SIG-M5 treated with dmso at 0.1 percent for 504 hours (cell line): ENCODE data around the gene ABAT.
"Not testable (repeated sequence)": the region's sequence is repeated elsewhere in the genome, so short reads cannot be mapped to it uniquely, and the experiment has no call there.

Experiments used
- DNase-seq: peaks from one replicate; lab custom pipeline; 2025; ENCODE audit not compliant: unreplicated experiment; lab: John Stamatoyannopoulos, UW

ABAT gene

GRCh38 chr16:8774208-8774607 lies 99.8 kb downstream of the ABAT start:
- no peak for DNase-seq

- no peak for DNase-seq
These were observed 100.9 kb downstream of the ABAT start for GRCh38 chr16:8775359-8775758.

- DNase-seq, result peak; percentile 21
These were observed 101.7 kb downstream of the ABAT start for GRCh38 chr16:8776129-8776584.

- no peak for DNase-seq
These were observed 102.8 kb downstream of the ABAT start for GRCh38 chr16:8777217-8777616.

- no peak for DNase-seq
These were observed 107.4 kb downstream of the ABAT start for GRCh38 chr16:8781797-8782196.

- no peak for DNase-seq
These were observed 108.3 kb downstream of the ABAT start for GRCh38 chr16:8782673-8783072.

- no peak for DNase-seq
These were observed 111.0 kb downstream of the ABAT start for GRCh38 chr16:8785408-8785807.

GRCh38 chr16:8786316-8786715 lies 111.9 kb downstream of the ABAT start:
- not testable (repeated sequence) for DNase-seq

- DNase-seq, result no peak
These were observed 114.3 kb downstream of the ABAT start for GRCh38 chr16:8788578-8789172.

GRCh38 chr16:8795091-8795490 lies 120.7 kb downstream of the ABAT start:
- no peak for DNase-seq

GRCh38 chr16:8795818-8796217 lies 121.4 kb downstream of the ABAT start:
- no peak for DNase-seq

GRCh38 chr16:8796469-8797363 lies 122.3 kb downstream of the ABAT start:
- DNase-seq, result no peak

GRCh38 chr16:8797364-8798173 lies 123.2 kb downstream of the ABAT start, which contains the start of the genes PMM2 and TMEM186:
Gene PMM2 (plus strand): TSS chr16:8797839. CDS start chr16:8797883, 44 bp downstream.
Gene TMEM186 (minus strand): TSS chr16:8797639. CDS start chr16:8797614, 25 bp downstream.
- DNase-seq, result peak; percentile 96

- DNase-seq, result no peak
These were observed 123.7 kb downstream of the ABAT start for GRCh38 chr16:8798174-8798527.

GRCh38 chr16:8798535-8799157 lies 124.2 kb downstream of the ABAT start:
- DNase-seq, result no peak

GRCh38 chr16:8801701-8802100 lies 127.3 kb downstream of the ABAT start:
- DNase-seq, result no peak

GRCh38 chr16:8803733-8804132 lies 129.3 kb downstream of the ABAT start:
- DNase-seq, result not testable (repeated sequence)

- no peak for DNase-seq
These were observed 129.9 kb downstream of the ABAT start for GRCh38 chr16:8804313-8804712.

- DNase-seq, result no peak
These were observed 132.0 kb downstream of the ABAT start for GRCh38 chr16:8806272-8806983.

GRCh38 chr16:8807189-8807588 lies 132.8 kb downstream of the ABAT start:
- DNase-seq, result no peak
